Measurements from ENCODE around the gene ABCC5.
"Not testable (repeated sequence)": the region's sequence is repeated elsewhere in the genome, so short reads cannot be mapped to it uniquely, and the experiment has no call there.

ABCC5 gene

GRCh38 chr3:184050217-184050847 is 32.6 kb upstream of the ABCC5 start:
- no peak overlapping the region for H3K4me3 ChIP-seq (ENCODE audit: low read depth, low read length)
- DNase-seq (ENCODE audit: low read depth), result no peak
- TF ChIP-seq CTCF (IDR thresholded peaks at IDR 0.05; ENCODE audit: insufficient read depth, low read depth, low read length, missing control alignments), result no peak

DNA sequence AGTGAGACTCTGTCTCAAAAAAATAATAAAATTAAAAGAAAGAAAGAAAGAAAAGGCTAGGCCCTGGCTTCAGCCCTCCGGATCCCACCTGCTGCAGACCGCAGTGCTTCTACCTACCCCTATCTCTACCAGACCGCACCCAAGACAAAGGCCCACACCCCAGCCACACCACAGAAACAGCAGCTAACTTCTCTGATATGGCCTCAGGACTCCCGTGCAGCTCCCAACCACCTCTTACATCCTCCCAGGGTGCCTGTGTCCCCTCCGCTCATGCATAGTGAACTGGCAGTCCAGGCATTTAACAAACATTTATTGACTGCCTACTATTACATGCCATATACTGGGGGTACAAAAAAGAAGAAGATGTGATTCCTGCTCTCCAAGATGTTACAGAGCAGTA is 28.3 kb upstream of the ABCC5 start:
- no peak for DNase-seq (ENCODE audit: low read depth)
- no peak for TF ChIP-seq CTCF (IDR thresholded peaks at IDR 0.05; ENCODE audit: insufficient read depth, low read depth, low read length, missing control alignments)

DNA sequence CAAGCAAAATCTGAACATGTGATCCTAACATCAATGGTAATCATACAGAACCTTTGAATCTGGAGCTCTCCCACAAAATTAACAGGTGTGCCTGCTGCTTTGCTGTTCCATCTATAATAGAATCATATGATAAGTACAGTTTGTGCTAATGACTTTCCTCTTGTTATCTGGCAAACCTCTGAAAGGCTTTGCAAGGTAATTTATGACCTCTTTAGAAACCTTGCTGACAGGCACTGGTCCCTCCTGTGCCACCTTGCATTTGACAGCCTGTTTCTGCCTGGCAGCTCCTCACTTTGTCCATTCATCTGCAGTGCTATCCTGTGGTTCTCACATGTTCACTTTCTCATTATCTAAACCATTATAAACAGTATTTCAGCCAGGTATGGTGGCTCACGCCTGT is 24.9 kb upstream of the ABCC5 start:
- TF ChIP-seq CTCF (IDR thresholded peaks at IDR 0.05; ENCODE audit: insufficient read depth, low read depth, low read length, missing control alignments), result no peak
- no peak overlapping the region for H3K4me3 ChIP-seq (ENCODE audit: low read depth, low read length)
- no peak for DNase-seq (ENCODE audit: low read depth)

More for the DNA sequence above, 28.3 kb upstream of the ABCC5 start:
- no peak overlapping the region for H3K4me3 ChIP-seq (ENCODE audit: low read depth, low read length)

DNA sequence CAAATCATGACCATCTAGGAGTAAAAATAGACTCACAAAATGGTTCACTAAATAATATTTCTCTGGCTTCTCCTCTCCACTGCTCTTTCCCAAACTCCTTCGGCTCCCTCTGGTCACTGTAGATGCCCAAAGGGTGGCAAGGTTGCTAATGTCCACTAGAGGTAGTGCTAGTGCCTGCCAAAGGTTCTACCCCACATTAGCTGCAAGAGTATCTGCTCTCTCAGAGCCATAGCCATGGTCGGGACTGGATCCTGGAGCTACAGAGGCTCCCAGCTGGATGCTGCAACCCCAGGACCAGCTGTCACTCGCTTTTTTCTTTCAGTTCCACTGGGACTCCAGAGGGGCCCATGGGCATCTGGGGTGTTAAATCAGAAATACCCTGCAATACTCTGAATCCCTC is 22.3 kb upstream of the ABCC5 start:
- peak; percentile 4 for DNase-seq (ENCODE audit: low read depth)
- H3K4me3 ChIP-seq (ENCODE audit: low read depth, low read length), result no peak overlapping the region
- no peak for TF ChIP-seq CTCF (IDR thresholded peaks at IDR 0.05; ENCODE audit: insufficient read depth, low read depth, low read length, missing control alignments)

DNA sequence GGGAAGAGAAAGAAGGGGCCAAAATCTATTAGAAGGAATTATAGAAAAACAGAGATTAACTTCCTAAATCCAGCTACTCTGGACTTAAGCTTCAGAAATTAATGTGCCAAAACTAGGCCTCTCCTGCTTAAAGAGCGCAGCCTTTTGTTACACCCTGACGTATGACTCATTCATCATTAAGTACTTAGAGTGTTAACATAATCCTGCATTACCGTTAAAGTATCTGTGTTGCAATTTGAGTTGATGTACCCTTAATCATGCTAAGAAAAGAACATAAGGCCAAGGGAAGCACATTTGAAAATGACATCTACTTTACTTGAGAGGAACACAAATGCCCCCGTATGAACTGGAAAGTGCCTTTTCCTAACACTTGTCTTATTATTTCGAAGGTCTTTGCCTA is 21.7 kb upstream of the ABCC5 start:
- TF ChIP-seq CTCF (IDR thresholded peaks at IDR 0.05; ENCODE audit: insufficient read depth, low read depth, low read length, missing control alignments), result no peak
- DNase-seq (ENCODE audit: low read depth), result no peak
- no peak overlapping the region for H3K4me3 ChIP-seq (ENCODE audit: low read depth, low read length)

DNA sequence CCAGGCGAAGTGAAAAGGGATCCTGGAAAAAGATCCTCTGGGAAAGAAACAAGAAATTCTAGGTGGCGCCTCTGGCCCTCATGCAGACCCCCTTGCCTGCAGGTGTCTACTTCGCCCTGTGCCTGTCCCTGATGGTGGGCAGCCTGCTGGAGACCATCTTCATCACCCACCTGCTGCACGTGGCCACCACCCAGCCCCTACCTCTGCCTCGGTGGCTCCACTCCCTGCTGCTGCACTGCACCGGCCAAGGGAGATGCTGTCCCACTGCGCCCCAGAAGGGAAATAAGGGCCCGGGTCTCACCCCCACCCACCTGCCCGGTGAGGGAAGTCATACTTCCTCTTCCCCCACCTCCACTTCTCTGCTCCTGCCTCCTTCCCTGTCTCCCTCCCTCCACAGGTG is 20.6 kb upstream of the ABCC5 start:
- H3K4me3 ChIP-seq (ENCODE audit: low read depth, low read length); DNase-seq (ENCODE audit: low read depth): not testable (repeated sequence)

GRCh38 chr3:184037816-184038215 is 20.1 kb upstream of the ABCC5 start:
- no peak for DNase-seq (ENCODE audit: low read depth)
- H3K4me3 ChIP-seq (ENCODE audit: low read depth, low read length), result no peak overlapping the region
- TF ChIP-seq CTCF (IDR thresholded peaks at IDR 0.05; ENCODE audit: insufficient read depth, low read depth, low read length, missing control alignments), result no peak
